T-helper 9 cell (primary cell): ENCODE data around the gene SLC7A6.

ENCODE experiments used
- DNase-seq: peaks from one replicate; pipeline ENCODE4 v3.0.0-alpha.2; 2020

SLC7A6 gene

DNA sequence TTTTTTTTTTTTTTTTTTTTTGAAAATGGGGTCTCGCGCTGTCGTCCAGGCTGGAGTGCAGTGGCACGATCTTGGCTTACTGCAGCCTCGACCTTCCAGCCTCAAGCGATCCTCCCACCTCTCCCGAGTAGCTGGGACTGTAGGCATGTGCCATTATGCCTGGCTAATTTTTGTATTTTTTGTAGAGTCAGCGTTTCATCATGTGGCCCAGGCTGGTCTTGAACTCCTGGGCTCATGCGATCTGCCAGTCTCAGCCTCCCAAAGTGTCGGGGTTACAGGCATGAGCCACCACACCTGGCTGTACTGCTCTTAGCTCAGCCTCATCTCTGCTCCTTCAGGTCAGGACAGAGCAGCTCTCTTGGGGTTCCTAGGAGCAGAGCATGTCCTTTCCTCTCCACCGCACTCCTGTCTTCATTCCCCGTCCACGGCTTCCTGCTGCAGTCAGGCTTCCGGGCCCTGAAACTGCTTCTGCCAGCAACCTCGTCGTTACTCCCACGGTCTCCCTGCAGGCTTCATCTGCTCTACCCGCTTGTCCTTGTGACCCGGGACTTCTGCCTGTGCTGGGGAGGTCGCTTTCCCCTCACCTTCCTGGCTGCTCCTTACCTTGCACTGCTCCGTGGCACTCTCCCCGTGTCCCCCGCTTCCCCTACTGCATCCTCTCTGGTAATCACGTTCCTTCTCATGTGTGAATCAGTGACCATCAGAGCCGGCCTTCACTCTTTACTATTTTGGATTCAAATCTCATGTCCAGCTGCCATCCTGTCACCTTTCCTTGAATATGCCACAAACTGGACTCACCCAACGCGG is 84.5 kb downstream of the SLC7A6 start:
- DNase-seq = no peak

DNA sequence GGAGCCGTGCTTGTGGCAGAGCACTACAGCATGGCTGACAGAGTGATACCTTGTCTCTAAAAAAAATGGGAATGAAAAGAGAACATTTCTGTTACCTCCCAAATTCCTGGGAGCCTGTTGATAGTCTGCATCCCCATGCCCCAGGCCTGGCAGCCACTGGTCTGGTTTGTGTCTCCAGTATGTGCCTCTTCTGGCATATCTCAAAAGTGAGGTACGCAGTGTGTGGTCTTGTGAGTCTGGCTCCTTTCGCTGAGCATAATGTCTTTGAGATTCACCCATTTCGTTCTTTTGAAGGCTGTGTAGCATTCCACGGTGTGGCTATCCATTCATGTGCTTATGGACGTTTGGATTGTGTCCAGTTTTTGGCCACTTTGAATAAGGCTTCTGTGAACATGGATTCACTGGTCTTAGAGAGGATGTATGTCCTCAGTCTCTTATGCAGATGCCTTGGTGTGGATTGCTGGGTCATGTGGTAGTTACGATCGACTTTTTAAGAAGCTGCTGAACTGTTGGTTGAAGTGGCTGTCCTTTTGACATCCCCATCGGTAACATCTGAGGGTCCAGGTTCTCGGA is 85.6 kb downstream of the SLC7A6 start:
- no peak for DNase-seq

DNA sequence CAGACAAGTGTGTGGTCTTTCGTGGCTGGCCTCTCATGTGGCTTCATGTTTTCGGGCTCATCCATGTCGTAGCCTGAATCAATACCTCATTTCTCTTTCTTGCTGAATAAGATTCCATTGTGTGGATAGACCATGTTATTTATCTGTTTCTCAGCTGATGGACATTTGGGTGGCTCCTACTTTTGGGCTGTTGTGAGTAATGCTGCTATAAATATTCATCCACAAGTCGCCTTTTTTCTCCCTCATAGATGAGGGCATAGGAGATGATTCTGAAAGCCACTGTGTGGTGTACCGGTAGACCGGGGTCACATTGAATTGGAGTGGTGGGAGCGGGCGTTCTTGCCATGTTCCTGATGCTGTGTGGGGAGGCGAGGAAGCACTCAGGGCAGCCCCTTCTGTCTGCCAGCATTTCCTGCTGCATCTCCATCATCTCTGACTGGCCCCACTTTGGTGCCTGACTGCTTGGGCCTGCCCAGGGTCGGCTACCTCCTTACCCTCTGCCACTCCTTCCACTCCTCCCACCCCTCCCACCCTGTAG is 86.6 kb downstream of the SLC7A6 start:
- no peak for DNase-seq
